HG03060 (cell line): ENCODE measurements around the gene MBOAT7.
"Not testable (repeated sequence)": the region's sequence is repeated elsewhere in the genome, so short reads cannot be mapped to it uniquely, and the experiment has no call there.

Experiments used
- ATAC-seq: cut with Tn5 transposase; IDR thresholded peaks from one replicate; pipeline ENCODE4 v1.9.1; 2021; ENCODE audit warnings: low read depth, moderate number of reproducible peaks; ENCODE audit not compliant: unreplicated experiment

The MBOAT7 gene

GRCh38 chr19:54209811-54210494 is 20.6 kb upstream of the MBOAT7 start:
- ATAC-seq = no peak

DNA sequence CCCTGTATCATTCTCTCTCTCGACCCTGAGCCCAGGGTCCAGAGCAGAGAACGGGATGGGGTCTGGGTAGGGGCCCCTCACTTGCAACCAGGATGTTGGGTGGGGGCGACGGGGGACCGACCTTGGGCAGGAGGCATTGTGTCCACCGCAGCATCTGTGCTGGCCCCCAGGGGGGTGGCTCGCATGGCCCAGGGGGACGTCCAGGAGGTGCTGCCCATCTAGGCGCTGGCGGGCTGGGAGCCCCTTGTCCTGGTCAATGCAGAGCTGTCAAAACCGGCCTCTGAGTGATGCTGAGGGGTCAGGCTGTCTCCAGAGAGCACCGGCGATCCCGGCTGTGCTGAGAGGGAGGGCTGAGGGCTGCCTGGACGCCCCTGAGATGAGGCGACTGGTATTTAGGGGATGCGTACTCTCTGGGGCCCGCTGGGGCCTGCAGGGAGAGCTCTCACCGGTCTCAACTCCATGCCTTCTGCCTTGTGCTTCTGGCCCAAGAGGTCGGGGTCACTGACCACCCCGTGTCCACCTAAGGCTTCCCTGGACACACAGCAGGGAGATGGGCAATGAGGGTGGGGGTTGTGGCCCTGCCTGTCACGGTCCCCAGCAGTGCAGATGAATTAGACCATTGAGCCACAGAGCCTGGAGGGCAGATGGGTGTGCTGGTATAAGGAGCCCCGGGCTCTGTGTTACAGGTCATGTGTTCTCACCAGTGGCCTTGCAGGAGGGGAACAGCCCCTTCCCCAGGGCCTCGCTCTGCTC is 19.9 kb upstream of the MBOAT7 start:
- no peak for ATAC-seq

- no peak for ATAC-seq
These were observed 19.3 kb upstream of the MBOAT7 start for GRCh38 chr19:54208784-54209057.

DNA sequence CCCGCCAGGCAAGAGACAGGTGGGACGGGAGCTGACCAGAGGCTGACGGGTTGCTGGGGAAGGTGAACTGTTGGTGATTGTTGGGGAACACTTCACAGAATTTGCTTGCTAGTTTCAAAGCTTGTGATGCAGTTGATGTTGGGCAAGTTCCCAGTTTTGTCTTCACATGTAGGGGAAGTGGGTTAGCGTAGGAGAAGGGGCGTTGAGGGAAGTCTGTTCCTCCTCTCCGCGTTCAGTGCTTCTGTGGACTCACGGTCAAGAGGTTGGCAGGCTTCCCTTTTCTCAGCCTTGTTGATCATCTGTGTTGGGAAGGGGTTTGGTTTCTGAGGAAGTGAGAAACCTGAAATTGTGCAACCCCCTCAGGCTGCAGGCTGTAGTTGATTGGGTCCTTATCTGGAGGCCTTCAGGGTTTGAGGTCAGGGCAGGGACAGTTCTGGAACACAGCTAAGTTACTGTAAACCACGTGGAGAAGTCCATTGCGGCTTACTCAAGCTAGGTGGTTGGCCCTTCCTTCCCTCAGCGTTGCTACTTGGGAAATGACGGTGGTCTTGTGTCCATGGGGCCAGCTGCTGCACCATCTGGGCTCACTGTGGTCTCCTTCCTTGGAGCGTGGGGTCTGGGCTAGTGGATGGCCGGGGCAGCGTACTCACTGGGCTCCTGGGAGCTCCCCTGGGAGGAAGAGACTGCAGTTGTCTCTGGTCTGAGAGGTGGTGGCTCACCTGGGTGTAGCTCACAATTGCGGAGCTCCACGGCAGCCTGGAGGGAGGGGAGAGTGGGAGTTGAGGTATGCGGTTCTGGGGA is 18.8 kb upstream of the MBOAT7 start:
- ATAC-seq = no peak

DNA sequence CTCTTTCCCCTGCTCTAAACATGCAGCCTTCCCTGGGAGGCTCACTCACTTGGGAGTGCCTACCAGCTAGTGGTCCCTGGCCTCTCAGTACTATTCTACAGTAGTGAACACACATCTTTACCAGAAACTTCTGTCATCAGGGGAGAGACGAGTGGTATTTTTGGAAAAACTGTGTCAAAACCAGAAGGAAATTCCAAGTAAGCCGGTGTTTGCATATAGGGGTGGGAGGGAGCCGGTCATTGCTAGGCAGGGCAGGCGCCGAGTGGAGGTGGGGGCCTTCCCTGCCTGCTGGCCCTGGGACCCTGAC is 18.2 kb upstream of the MBOAT7 start:
- no peak for ATAC-seq

GRCh38 chr19:54207193-54207592 is 17.8 kb upstream of the MBOAT7 start:
- ATAC-seq = not testable (repeated sequence)

- ATAC-seq = no peak
These were observed 17.4 kb upstream of the MBOAT7 start for GRCh38 chr19:54206831-54207177.

GRCh38 chr19:54206030-54206830 is 16.9 kb upstream of the MBOAT7 start:
- no peak for ATAC-seq

DNA sequence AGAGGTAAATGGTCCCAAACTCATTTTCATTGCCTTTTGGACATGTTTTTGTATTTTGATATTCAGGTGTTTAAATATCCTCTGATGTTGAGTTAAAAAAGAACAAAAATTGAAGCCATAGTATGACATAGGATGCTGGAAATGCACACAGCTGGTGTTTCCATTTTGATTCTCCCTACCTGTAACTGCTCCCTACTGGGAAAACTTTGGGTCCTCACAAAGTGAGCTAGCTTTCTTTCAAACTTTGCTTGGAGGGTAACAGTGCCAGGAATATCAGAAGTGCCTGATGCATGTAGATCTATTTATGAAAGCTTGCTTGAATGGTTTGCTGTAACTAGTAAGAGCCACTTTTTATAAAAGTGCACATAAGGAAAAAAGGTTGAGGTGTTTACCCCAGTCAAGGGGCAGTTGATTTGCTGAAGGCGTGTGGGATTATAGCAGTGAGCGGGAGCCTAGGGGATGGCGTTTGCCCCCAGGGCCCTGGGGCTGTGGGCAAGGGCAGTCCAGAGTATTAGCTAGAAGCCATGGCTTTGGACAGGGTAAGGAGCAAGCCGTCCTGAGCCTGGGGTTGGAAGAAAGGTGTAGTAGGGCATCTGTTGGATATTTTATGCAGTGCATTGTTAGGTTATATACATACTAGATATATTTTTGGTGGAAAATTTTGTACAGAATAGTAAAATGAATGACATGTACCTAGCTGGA is 15.5 kb upstream of the MBOAT7 start:
- no peak for ATAC-seq

DNA sequence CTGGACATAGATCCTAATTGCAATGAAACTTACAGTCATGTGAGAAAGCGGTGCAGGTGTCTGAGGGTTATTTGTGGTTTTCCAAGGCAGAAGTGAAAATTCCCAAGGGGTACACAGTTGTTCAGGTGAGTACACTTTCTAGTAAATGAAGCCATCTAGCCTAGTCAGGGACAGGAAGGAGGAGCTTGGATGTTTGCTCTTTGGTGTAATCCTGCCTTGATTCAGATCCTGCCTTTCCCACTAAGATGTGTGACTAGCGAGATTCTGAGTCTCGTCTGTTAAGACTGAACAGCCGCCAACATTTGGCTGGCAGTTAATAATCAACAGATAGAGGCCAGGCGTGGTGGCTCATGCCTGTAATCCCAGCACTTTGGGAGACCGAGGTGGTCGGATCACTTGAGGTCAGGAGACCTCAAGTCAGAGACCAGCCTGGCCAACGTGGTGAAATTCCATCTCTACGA is 13.8 kb upstream of the MBOAT7 start:
- no peak for ATAC-seq

DNA sequence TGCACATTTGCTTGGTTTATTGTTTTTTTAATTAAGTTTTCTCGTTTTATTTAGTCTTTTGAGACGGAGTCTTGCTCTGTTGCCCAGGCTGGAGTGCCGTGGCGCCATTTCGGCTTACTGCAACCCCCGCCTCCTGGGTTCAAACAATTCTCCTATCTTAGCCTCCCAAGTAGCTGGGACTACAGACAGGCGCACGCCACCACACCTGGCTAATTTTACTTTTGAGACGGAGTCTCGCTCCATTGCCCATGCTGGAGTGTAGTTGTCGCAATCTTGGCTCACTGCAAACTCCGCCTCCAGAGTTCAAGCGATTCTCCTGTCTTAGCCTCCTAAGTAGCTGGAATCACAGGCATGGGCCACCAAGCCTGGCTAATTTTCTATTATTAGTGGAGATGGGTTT is 12.6 kb upstream of the MBOAT7 start:
- ATAC-seq = no peak

- ATAC-seq = no peak
These were observed 11.9 kb upstream of the MBOAT7 start for GRCh38 chr19:54201172-54201701.

DNA sequence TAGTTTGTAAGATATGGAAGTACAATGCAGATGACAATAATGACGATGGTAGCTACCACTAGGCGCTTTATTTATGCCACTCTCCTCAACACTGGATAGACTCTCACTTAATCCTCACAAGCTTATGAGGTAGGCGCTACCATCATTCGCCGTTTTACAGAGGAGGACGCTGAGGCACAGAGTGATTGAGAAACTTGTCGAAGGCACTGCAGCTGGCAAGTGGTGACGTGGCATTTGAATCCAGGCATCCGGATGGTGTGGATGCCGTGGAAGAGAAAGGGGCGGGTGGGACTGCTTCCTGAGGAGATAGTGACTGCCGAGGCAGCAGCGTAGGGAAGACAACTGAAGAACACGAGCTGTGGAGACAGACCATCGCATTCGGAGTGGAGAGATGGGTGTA is 10.0 kb upstream of the MBOAT7 start:
- no peak for ATAC-seq

GRCh38 chr19:54197121-54197520 is 7.7 kb upstream of the MBOAT7 start:
- ATAC-seq = no peak

DNA sequence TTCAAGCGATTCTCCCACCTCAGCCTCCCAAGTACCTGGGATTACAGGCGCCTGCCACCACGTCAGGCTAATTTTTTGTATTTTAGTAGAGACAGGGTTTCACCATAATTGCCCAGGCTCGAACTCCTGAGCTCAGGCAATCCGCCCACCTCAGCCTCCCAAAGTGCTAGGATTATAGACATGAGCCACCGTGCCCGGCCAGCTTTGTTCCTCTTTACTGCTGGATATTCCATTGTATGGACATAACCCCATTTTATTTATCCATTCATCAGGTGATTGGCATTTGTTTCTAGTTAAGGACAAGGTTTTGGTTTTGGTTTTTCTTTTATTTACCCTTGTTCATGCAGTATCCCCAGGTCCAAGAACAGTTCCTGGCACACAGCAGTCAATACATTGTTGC is 7.2 kb upstream of the MBOAT7 start:
- ATAC-seq = no peak

- ATAC-seq = not testable (repeated sequence)
These were observed 5.1 kb upstream of the MBOAT7 start for GRCh38 chr19:54194463-54194862.

GRCh38 chr19:54193011-54193410 is 3.6 kb upstream of the MBOAT7 start:
- ATAC-seq = no peak

DNA sequence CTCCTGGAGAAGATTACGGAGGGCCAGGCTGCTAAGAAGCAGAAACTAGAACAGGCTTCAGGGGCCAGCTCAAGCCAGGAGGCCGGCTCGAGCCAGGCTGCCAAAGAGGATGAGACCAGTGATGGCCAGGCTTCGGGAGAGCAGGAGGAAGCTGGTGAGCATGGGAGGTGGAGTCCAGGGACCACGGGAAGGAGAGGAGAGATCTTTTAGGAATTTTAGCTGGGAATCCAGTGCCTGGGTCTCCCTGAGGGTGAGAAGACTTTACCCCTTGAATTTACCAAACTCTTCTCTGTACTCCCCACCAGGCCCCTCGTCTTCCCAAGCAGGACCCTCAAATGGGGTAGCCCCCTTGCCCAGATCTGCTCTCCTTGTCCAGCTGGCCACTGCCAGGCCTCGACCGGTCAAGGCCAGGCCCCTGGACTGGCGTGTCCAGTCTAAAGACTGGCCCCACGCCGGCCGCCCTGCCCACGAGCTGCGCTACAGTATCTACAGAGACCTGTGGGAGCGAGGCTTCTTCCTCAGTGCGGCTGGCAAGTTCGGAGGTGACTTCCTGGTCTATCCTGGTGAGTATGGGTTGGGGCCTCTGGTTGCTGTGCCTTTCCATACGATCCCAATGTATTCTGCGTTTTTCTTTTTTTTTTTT is 2.6 kb upstream of the MBOAT7 start:
- no peak for ATAC-seq

- ATAC-seq = peak; percentile 4
These were observed 1.8 kb upstream of the MBOAT7 start, which contains the start of gene TSEN34 for GRCh38 chr19:54191011-54191810. Gene TSEN34, plus strand, starts transcription at chr19:54191308. Its CDS starts 57 bp downstream, at chr19:54191365.
